Endodermal cell (in vitro differentiated cells): ENCODE data around the gene KAZALD1. TPM values are rescaled to one million over a fixed set of nuclear protein-coding genes. Genes with fewer than 3 reads are reported as not detected.
A peak's percentile ranks its signal among the peaks of the same experiment; 100 is the strongest.

ENCODE experiments used
- DNase-seq: peaks from one replicate; pipeline ENCODE4 v3.0.0-alpha.2; 2017
- H3K27ac ChIP-seq: 2 replicates; pipeline ENCODE4 v1.5.1; 2013; ENCODE audit warnings: mild to moderate bottlenecking, low read depth, low read length, moderate library complexity
- H3K27me3 ChIP-seq: 2 replicates; pipeline ENCODE4 v1.6.1; 2013; ENCODE audit warnings: mild to moderate bottlenecking, low read length, moderate library complexity; ENCODE audit not compliant: insufficient read depth, control insufficient read depth, poor library complexity, severe bottlenecking
- H3K36me3 ChIP-seq: 2 replicates; pipeline ENCODE4 v1.7.0; 2013; ENCODE audit warnings: mild to moderate bottlenecking, low read length, moderate library complexity; ENCODE audit not compliant: control insufficient read depth, insufficient read depth
- H3K4me1 ChIP-seq: one replicate; pipeline ENCODE4 v1.7.0; 2013; ENCODE audit warnings: low read length; ENCODE audit not compliant: control insufficient read depth, insufficient read depth
- H3K4me3 ChIP-seq: 2 replicates; pipeline ENCODE4 v1.5.1; 2013; ENCODE audit warnings: mild to moderate bottlenecking, low read length, moderate library complexity
- H3K9ac ChIP-seq: 2 replicates; pipeline ENCODE4 v1.6.1; 2013; ENCODE audit warnings: mild to moderate bottlenecking, low read length, moderate library complexity; ENCODE audit not compliant: poor library complexity, severe bottlenecking; ENCODE audit errors: extremely low read depth
- H3K9me3 ChIP-seq: 2 replicates; pipeline ENCODE4 v1.6.1; 2013; ENCODE audit warnings: mild to moderate bottlenecking, low read length, moderate library complexity; ENCODE audit not compliant: control insufficient read depth
- H3K27ac Mint-ChIP-seq: 2 replicates; pipeline ENCODE4 v1.8.0; 2020; ENCODE audit warnings: mixed read lengths
- H3K27me3 Mint-ChIP-seq: 2 replicates; pipeline ENCODE4 v1.8.0; 2021; ENCODE audit warnings: mild to moderate bottlenecking, mixed read lengths; ENCODE audit not compliant: insufficient read depth
- H3K36me3 Mint-ChIP-seq: 2 replicates; pipeline ENCODE4 v1.8.0; 2020; ENCODE audit warnings: low read depth, mixed read lengths
- H3K4me1 Mint-ChIP-seq: 2 replicates; pipeline ENCODE4 v1.8.0; 2020; ENCODE audit warnings: mixed read lengths
- H3K4me3 Mint-ChIP-seq: 2 replicates; pipeline ENCODE4 v1.8.0; 2020; ENCODE audit warnings: mild to moderate bottlenecking, moderate library complexity, mixed read lengths
- H3K9me3 Mint-ChIP-seq: 2 replicates; pipeline ENCODE4 v1.8.0; 2020; ENCODE audit warnings: mild to moderate bottlenecking, mixed read lengths
- WGBS, 2 experiments: methylation state at CpG; one replicate each; pipeline versions ENCODE4 v1.1.5 to v1.1.7; 2013; ENCODE audit warnings: missing lambda C conversion rate in 2 of 2, mixed read lengths in 1 of 2; ENCODE audit not compliant: insufficient coverage in 1 of 2, insufficient read length in 1 of 2; 5-methylcytosine and 5-hydroxymethylcytosine counted together
- total RNA-seq, 2 donors: library from RNA; stranded (reverse); fragmentation: NEBNext Ultra II Directional in 1 of 2; extraction: Animal tissue kit (Norgen Biotek cat#: 25700) in 1 of 2; gene quantifications; 2 replicates in 1 of 2; 3 replicates in 1 of 2; pipeline ENCODE4 v1.2.1, GENCODE V29; 2021
- TF ChIP-seq, protein P1 (sequence below): fragments of 200-600 bp; sonication (generic); conservative IDR thresholded peaks from 2 replicates; pipeline ENCODE4 v1.5.0; 2021; ENCODE audit warnings: antibody characterized with exemption, mild to moderate bottlenecking

KAZALD1 gene
- total RNA-seq, 2 donors from 2014 or later, result 5.2 to 10.0 TPM

GRCh38 chr10:101028446-101029337, 33.1 kb upstream of the KAZALD1 start:
- Mint-ChIP-seq H3K27ac (no peak overlapping the region), H3K4me1 (peaks cover 32% of the 10 kb centered on the region), H3K27me3 (peaks cover 57% of the 10 kb centered on the region), H3K36me3 (no peaks in the 10 kb centered on the region), H3K4me3 (no peak overlapping the region), H3K9me3 (no peaks in the 10 kb centered on the region)
- Histone ChIP-seq H3K9me3 (no peaks in the 10 kb centered on the region), H3K4me1 (peaks cover 4% of the 10 kb centered on the region), H3K27me3 (peaks cover 37% of the 10 kb centered on the region), H3K36me3 (no peaks in the 10 kb centered on the region), H3K9ac (no peak overlapping the region), H3K4me3 (no peak overlapping the region), H3K27ac (no peak overlapping the region)
- WGBS, 2 experiments, result 83 to 93% methylated on average over 1 to 7 of the region's 7 CpGs
- TF ChIP-seq, protein P1, sequence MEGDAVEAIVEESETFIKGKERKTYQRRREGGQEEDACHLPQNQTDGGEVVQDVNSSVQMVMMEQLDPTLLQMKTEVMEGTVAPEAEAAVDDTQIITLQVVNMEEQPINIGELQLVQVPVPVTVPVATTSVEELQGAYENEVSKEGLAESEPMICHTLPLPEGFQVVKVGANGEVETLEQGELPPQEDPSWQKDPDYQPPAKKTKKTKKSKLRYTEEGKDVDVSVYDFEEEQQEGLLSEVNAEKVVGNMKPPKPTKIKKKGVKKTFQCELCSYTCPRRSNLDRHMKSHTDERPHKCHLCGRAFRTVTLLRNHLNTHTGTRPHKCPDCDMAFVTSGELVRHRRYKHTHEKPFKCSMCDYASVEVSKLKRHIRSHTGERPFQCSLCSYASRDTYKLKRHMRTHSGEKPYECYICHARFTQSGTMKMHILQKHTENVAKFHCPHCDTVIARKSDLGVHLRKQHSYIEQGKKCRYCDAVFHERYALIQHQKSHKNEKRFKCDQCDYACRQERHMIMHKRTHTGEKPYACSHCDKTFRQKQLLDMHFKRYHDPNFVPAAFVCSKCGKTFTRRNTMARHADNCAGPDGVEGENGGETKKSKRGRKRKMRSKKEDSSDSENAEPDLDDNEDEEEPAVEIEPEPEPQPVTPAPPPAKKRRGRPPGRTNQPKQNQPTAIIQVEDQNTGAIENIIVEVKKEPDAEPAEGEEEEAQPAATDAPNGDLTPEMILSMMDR, result no peak
- DNase-seq, result no peak

- TF ChIP-seq, protein P1, result peak; percentile 75
- no peak overlapping the region for H3K4me3 ChIP-seq
- Mint-ChIP-seq H3K4me1 (peaks cover 32% of the 10 kb centered on the region), H3K27ac (no peak overlapping the region), H3K36me3 (no peaks in the 10 kb centered on the region), H3K9me3 (no peaks in the 10 kb centered on the region), H3K4me3 (no peak overlapping the region), H3K27me3 (peaks cover 67% of the 10 kb centered on the region)
- peaks cover 47% of the 10 kb centered on the region for H3K27me3 ChIP-seq
- peak; percentile 84 for DNase-seq
- H3K9me3 ChIP-seq, result no peaks in the 10 kb centered on the region
- 71 to 72% methylated on average over 21 to 27 of the region's 27 CpGs for WGBS, 2 experiments
- no peak overlapping the region for H3K27ac ChIP-seq
- no peaks in the 10 kb centered on the region for H3K36me3 ChIP-seq
- peaks cover 4% of the 10 kb centered on the region for H3K4me1 ChIP-seq
- H3K9ac ChIP-seq, result no peak overlapping the region
Measured at GRCh38 chr10:101029520-101030295, 32.1 kb upstream of the KAZALD1 start.

GRCh38 chr10:101030496-101031127, 31.2 kb upstream of the KAZALD1 start:
- Histone ChIP-seq H3K36me3 (no peaks in the 10 kb centered on the region), H3K4me1 (peaks cover 4% of the 10 kb centered on the region), H3K9me3 (no peaks in the 10 kb centered on the region), H3K4me3 (peak overlapping the region; percentile 83), H3K27me3 (peaks cover 56% of the 10 kb centered on the region), H3K27ac (no peak overlapping the region), H3K9ac (no peak overlapping the region)
- TF ChIP-seq, protein P1, result no peak
- no peaks in the 10 kb centered on the region for H3K36me3 Mint-ChIP-seq
- peaks cover 32% of the 10 kb centered on the region for H3K4me1 Mint-ChIP-seq
- DNase-seq, result peak; percentile 88
- H3K27ac Mint-ChIP-seq, result peak overlapping the region; percentile 48
- peak overlapping the region; percentile 49 for H3K4me3 Mint-ChIP-seq
- no peaks in the 10 kb centered on the region for H3K9me3 Mint-ChIP-seq
- 12 to 26% methylated on average over 12 to 25 of the region's 25 CpGs for WGBS, 2 experiments
- peaks cover 76% of the 10 kb centered on the region for H3K27me3 Mint-ChIP-seq
